Neural crest cell (in vitro differentiated cells): ENCODE results near the gene IRF9. TPM values are rescaled to one million over a fixed set of nuclear protein-coding genes. Genes with fewer than 3 reads are reported as not detected.

Experiments used
- DNase-seq: peaks from one replicate; pipeline ENCODE4 v3.0.0; 2021; ENCODE audit warnings: low read depth, mixed read lengths, low spot score
- H3K27ac Mint-ChIP-seq: one replicate; pipeline ENCODE4 v1.8.0; 2021; ENCODE audit warnings: mild to moderate bottlenecking, mixed read lengths; ENCODE audit not compliant: unreplicated experiment
- H3K27me3 Mint-ChIP-seq: 2 replicates; pipeline ENCODE4 v1.8.0; 2021; ENCODE audit warnings: low read depth, mild to moderate bottlenecking, mixed read lengths
- H3K36me3 Mint-ChIP-seq: 2 replicates; pipeline ENCODE4 v1.8.0; 2021; ENCODE audit warnings: low read depth, mild to moderate bottlenecking, mixed read lengths
- H3K4me1 Mint-ChIP-seq: 2 replicates; pipeline ENCODE4 v1.8.0; 2021; ENCODE audit warnings: mixed read lengths
- H3K4me3 Mint-ChIP-seq: one replicate; pipeline ENCODE4 v1.8.0; 2021; ENCODE audit warnings: mild to moderate bottlenecking, mixed read lengths
- H3K9me3 Mint-ChIP-seq: 2 replicates; pipeline ENCODE4 v1.8.0; 2021; ENCODE audit warnings: mixed read lengths
- CTCF ChIP-seq: fragments of 200-600 bp; sonication (generic); conservative IDR thresholded peaks from 2 replicates; pipeline ENCODE4 v1.5.0; 2021; ENCODE audit warnings: antibody characterized with exemption, mild to moderate bottlenecking
- total RNA-seq: library from RNA; stranded (reverse); gene quantifications from 2 replicates; pipeline ENCODE4 v1.2.1, GENCODE V29; 2021

Gene IRF9
- total RNA-seq, 1 donor from 2014 or later = 22.9 TPM

- Mint-ChIP-seq H3K27ac (no peak overlapping the region), H3K4me3 (no peak overlapping the region), H3K9me3 (no peaks in the 10 kb centered on the region), H3K27me3 (no peaks in the 10 kb centered on the region), H3K4me1 (no peaks in the 10 kb centered on the region), H3K36me3 (peaks cover 2% of the 10 kb centered on the region)
- TF ChIP-seq CTCF = no peak
- DNase-seq = no peak
These were observed 38.6 kb upstream of the IRF9 start for GRCh38 chr14:24122416-24122815.

GRCh38 chr14:24122898-24123297 lies 38.2 kb upstream of the IRF9 start:
- H3K27ac Mint-ChIP-seq = no peak overlapping the region

GRCh38 chr14:24123424-24124417 lies 37.3 kb upstream of the IRF9 start:
- TF ChIP-seq CTCF = no peak
- H3K4me3 Mint-ChIP-seq = no peak overlapping the region
- no peaks in the 10 kb centered on the region for H3K9me3 Mint-ChIP-seq
- no peaks in the 10 kb centered on the region for H3K27me3 Mint-ChIP-seq
- peaks cover under 1% of the 10 kb centered on the region for H3K36me3 Mint-ChIP-seq
- no peaks in the 10 kb centered on the region for H3K4me1 Mint-ChIP-seq
- no peak overlapping the region for H3K27ac Mint-ChIP-seq
- DNase-seq = no peak

More at GRCh38 chr14:24122898-24123297, 38.2 kb upstream of the IRF9 start:
- DNase-seq = no peak
- no peak for TF ChIP-seq CTCF
- no peak overlapping the region for H3K4me3 Mint-ChIP-seq
- H3K9me3 Mint-ChIP-seq = no peaks in the 10 kb centered on the region
- no peaks in the 10 kb centered on the region for H3K27me3 Mint-ChIP-seq
- H3K4me1 Mint-ChIP-seq = no peaks in the 10 kb centered on the region
- peaks cover 2% of the 10 kb centered on the region for H3K36me3 Mint-ChIP-seq

GRCh38 chr14:24126939-24127338 lies 34.1 kb upstream of the IRF9 start:
- Mint-ChIP-seq H3K27ac (no peak overlapping the region), H3K36me3 (no peaks in the 10 kb centered on the region), H3K9me3 (no peaks in the 10 kb centered on the region), H3K4me1 (no peaks in the 10 kb centered on the region), H3K27me3 (no peaks in the 10 kb centered on the region), H3K4me3 (no peak overlapping the region)
- DNase-seq = no peak
- no peak for TF ChIP-seq CTCF

GRCh38 chr14:24127673-24128072 lies 33.4 kb upstream of the IRF9 start:
- Mint-ChIP-seq H3K4me3 (no peak overlapping the region), H3K4me1 (no peaks in the 10 kb centered on the region), H3K9me3 (no peaks in the 10 kb centered on the region), H3K27ac (no peak overlapping the region), H3K27me3 (no peaks in the 10 kb centered on the region), H3K36me3 (no peaks in the 10 kb centered on the region)
- no peak for DNase-seq
- TF ChIP-seq CTCF = no peak
